ENCODE data around the gene BAG1. TPM values are rescaled to one million over a fixed set of nuclear protein-coding genes. Genes with fewer than 3 reads are reported as not detected.

BAG1 gene
- polyA plus RNA-seq, 1 experiment, result 17.7 TPM

DNA sequence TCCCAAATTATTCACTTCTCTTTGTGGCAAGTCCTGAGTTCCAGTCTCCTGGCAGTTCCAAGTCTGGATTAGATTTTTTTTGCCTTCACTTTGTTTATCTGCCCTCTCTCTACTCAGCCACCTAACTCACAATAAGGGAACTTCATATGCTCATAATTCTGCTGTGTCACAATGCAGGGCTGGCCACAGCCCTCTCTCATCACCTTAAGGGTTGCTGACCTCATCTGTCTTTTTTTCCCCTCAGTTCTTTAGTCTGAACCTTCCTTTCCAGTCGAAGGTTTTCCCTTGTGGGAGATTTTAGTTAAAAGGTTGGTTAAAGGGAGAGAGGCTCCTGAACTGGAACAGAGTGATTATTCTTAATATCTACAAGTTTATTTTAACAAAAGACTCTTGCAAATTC, 4.1 kb downstream of the BAG1 start:
- TF ChIP-seq, protein P1, sequence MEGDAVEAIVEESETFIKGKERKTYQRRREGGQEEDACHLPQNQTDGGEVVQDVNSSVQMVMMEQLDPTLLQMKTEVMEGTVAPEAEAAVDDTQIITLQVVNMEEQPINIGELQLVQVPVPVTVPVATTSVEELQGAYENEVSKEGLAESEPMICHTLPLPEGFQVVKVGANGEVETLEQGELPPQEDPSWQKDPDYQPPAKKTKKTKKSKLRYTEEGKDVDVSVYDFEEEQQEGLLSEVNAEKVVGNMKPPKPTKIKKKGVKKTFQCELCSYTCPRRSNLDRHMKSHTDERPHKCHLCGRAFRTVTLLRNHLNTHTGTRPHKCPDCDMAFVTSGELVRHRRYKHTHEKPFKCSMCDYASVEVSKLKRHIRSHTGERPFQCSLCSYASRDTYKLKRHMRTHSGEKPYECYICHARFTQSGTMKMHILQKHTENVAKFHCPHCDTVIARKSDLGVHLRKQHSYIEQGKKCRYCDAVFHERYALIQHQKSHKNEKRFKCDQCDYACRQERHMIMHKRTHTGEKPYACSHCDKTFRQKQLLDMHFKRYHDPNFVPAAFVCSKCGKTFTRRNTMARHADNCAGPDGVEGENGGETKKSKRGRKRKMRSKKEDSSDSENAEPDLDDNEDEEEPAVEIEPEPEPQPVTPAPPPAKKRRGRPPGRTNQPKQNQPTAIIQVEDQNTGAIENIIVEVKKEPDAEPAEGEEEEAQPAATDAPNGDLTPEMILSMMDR (IDR thresholded peaks at IDR 0.05; ENCODE audit: insufficient read depth, low read depth, low read length), result no peak
- DNase-seq (ENCODE audit: low read depth), result no peak
- peaks cover 18% of the 10 kb centered on the region for H3K36me3 ChIP-seq (ENCODE audit: control insufficient read depth, insufficient read depth, low read length)

DNA sequence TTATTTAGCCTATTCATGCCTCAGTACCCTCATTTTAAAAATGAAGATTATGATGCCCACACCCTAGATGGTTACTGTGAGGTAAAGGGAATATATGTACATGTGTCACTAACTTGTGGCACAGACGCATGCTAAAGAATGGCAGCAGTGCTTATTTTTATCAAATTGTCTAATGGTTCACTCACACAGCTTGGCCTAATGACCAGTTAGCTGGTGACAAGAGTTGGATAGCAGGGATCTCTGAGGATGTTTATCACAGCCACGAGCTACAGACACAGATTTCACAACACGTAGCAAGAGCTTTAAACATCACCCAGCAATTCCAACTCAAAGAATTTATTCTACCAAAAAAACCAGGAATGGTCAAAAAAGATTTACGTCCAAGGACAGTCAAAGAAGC, 7.2 kb downstream of the BAG1 start:
- TF ChIP-seq, protein P1 (IDR thresholded peaks at IDR 0.05; ENCODE audit: insufficient read depth, low read depth, low read length), result no peak
- ChIA-PET CTCF (no interaction called here), POLR2A (no interaction called here)
- Histone ChIP-seq H3K36me3 (ENCODE audit: control insufficient read depth, insufficient read depth, low read length) (peaks cover 26% of the 10 kb centered on the region), H3K4me3 (ENCODE audit: low read depth, low read length) (no peak overlapping the region), H3K27me3 (ENCODE audit: control insufficient read depth, insufficient read depth, low read length) (no peaks in the 10 kb centered on the region)
- no peak for DNase-seq (ENCODE audit: low read depth)

More for the DNA sequence above, 4.1 kb downstream of the BAG1 start:
- POLR2A ChIA-PET, result no interaction called here
- Histone ChIP-seq H3K27me3 (ENCODE audit: control insufficient read depth, insufficient read depth, low read length) (no peaks in the 10 kb centered on the region), H3K4me3 (ENCODE audit: low read depth, low read length) (no peak overlapping the region)
- CTCF ChIA-PET, result interaction anchor here (1.9 kb wide), 1 partner anchor 26 kb away, joined by 5 read pairs; no protein-coding TSS in a partner anchor

DNA sequence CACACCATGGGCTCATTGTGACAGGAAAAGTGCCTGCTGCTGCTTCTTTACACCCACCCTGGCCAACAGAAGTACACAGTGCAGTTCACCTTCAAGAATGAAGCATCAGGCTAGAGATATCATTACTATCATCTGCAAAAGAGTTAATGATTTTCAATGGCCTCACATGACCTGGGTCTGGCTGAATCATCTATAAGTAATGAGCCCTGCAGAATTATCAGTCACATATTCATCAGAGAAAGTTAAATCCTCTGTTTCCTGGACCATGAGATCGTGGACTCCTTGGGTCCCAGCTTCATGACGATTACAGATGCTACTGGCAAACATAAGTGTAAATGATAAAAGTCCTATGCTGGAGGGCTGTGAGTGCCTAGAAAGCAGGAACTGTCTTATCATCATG, 8.3 kb downstream of the BAG1 start:
- Histone ChIP-seq H3K27me3 (ENCODE audit: control insufficient read depth, insufficient read depth, low read length) (no peaks in the 10 kb centered on the region), H3K36me3 (ENCODE audit: control insufficient read depth, insufficient read depth, low read length) (peaks cover 27% of the 10 kb centered on the region), H3K4me3 (ENCODE audit: low read depth, low read length) (no peak overlapping the region)
- POLR2A ChIA-PET, result no interaction called here
- TF ChIP-seq, protein P1 (IDR thresholded peaks at IDR 0.05; ENCODE audit: insufficient read depth, low read depth, low read length), result no peak
- CTCF ChIA-PET, result no interaction called here
- no peak for DNase-seq (ENCODE audit: low read depth)

DNA sequence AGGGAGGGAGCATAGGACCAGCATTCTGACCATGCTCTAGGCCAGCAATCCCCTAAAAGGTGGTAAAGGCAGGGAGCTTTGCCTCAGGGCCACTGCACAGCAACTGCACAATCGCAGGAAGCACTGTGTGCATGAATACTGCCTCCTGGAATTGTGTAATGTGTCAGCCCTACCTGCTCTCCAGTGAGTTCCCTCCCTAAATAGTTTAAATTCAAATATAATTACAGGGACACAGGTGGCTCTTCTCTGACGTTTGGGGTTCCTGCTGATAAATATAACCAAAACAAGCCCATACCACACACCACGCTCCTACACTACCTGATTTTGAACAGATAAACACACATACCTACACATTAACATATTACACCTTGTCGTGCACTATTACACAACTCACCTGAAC, 9.0 kb downstream of the BAG1 start:
- Histone ChIP-seq H3K4me3 (ENCODE audit: low read depth, low read length) (no peak overlapping the region), H3K36me3 (ENCODE audit: control insufficient read depth, insufficient read depth, low read length) (peaks cover 27% of the 10 kb centered on the region), H3K27me3 (ENCODE audit: control insufficient read depth, insufficient read depth, low read length) (no peaks in the 10 kb centered on the region)
- CTCF ChIA-PET, result interaction anchor here (1.1 kb wide), 1 partner anchor 13 kb away, joined by 3 read pairs; no protein-coding TSS in a partner anchor
- TF ChIP-seq, protein P1 (IDR thresholded peaks at IDR 0.05; ENCODE audit: insufficient read depth, low read depth, low read length), result no peak
- POLR2A ChIA-PET, result no interaction called here
- DNase-seq (ENCODE audit: low read depth), result no peak

DNA sequence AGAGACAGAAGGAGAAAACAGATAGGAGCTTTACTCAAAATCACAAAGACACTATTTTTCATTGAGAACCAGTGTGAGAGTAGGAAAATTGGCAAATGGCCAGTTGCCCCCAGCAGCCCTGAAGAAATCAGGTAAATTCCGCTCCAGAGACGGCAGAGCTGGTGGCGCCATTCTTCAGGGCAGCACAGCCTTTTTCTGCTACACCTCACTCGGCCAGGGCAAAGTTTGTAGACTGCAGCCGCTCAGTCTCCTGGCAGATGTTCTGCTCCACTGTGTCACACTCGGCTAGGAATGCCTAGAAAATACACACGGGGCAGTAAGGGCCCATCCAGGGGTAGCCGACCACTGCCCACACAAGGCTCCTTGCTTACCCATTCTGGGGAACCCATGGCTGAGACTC, 9.5 kb downstream of the BAG1 start:
- no peaks in the 10 kb centered on the region for H3K27me3 ChIP-seq (ENCODE audit: control insufficient read depth, insufficient read depth, low read length)
- H3K36me3 ChIP-seq (ENCODE audit: control insufficient read depth, insufficient read depth, low read length), result peaks cover 27% of the 10 kb centered on the region
- no peak overlapping the region for H3K4me3 ChIP-seq (ENCODE audit: low read depth, low read length)
- TF ChIP-seq, protein P1 (IDR thresholded peaks at IDR 0.05; ENCODE audit: insufficient read depth, low read depth, low read length), result no peak
- ChIA-PET CTCF (interaction anchor here (1.1 to 1.5 kb wide), 2 partner anchors 12 to 18 kb away, joined by 3 read pairs; no protein-coding TSS in a partner anchor), POLR2A (no interaction called here)
- no peak for DNase-seq (ENCODE audit: low read depth)

Measured in BJ (cell line).